Panc1 (cell line): ENCODE data around the gene HSD17B11. TPM values are rescaled to one million over a fixed set of nuclear protein-coding genes. Genes with fewer than 3 reads are reported as not detected.
"Not testable (repeated sequence)": the region's sequence is repeated elsewhere in the genome, so short reads cannot be mapped to it uniquely, and the experiment has no call there.

Experiments
- ATAC-seq: fragments of 200-7000 bp; cut with Tn5 transposase; 2 replicates; pipeline ENCODE4 v1.9.1; 2020; ENCODE audit warnings: mild to moderate bottlenecking, moderate library complexity
- BruUV-seq: library from RNA; stranded (reverse); fragments of 400-500 nt; replicated peaks from 2 replicates; lab custom pipeline; 2021; lab: Mats Ljungman, UMichigan
- CTCF ChIA-PET: fragments of 300-600 bp; sonication (Branson Sonifier 250); formaldehyde crosslinking; loops from one replicate; lab custom pipeline; 2022; ENCODE audit warnings: antibody characterized with exemption; lab: Charles Lee
- POLR2A ChIA-PET: fragments of 300-600 bp; sonication (Branson Sonifier 250); formaldehyde crosslinking; loops from one replicate; lab custom pipeline; 2022; ENCODE audit warnings: antibody characterized with exemption; lab: Charles Lee
- DNase-seq: peaks from one replicate; pipeline ENCODE4 v3.0.0-alpha.2; 2010; ENCODE audit warnings: low read depth, low spot score
- H3K27ac ChIP-seq: 2 replicates; pipeline ENCODE4 v1.5.1; 2011; ENCODE audit warnings: mild to moderate bottlenecking, low read length, inconsistent platforms
- H3K27me3 ChIP-seq: fragments of 200-500 bp; sonication (Bioruptor generic); 2 replicates; pipeline ENCODE4 v1.6.0; 2014; ENCODE audit warnings: low read length, inconsistent platforms; ENCODE audit not compliant: control insufficient read depth, insufficient read depth
- H3K36me3 ChIP-seq: fragments of 200-500 bp; sonication (Bioruptor generic); 2 replicates; pipeline ENCODE4 v1.5.1; 2014; ENCODE audit warnings: inconsistent platforms, mild to moderate bottlenecking, low read length, moderate library complexity; ENCODE audit not compliant: control insufficient read depth, insufficient read depth
- H3K4me1 ChIP-seq: 2 replicates; pipeline ENCODE4 v1.5.1; 2011; ENCODE audit warnings: inconsistent platforms, mild to moderate bottlenecking, low read length, moderate library complexity; ENCODE audit not compliant: control insufficient read depth, insufficient read depth
- H3K4me3 ChIP-seq, 2 experiments: 2 replicates each; pipeline ENCODE4 v1.5.1; 2011 to 2012; ENCODE audit warnings: low read depth in 2 of 2, low read length in 2 of 2, mild to moderate bottlenecking in 2 of 2, inconsistent platforms in 1 of 2, moderate library complexity in 1 of 2
- H3K9me3 ChIP-seq: fragments of 200-500 bp; sonication (Bioruptor generic); 2 replicates; pipeline ENCODE4 v1.5.1; 2014; ENCODE audit warnings: low read depth, mild to moderate bottlenecking, inconsistent platforms, low read length, moderate library complexity; ENCODE audit not compliant: control insufficient read depth, insufficient read depth
- CTCF ChIP-seq: fragments of 450-650 bp; IDR thresholded peaks from 2 replicates; pipeline ENCODE4 v1.5.1; 2017; ENCODE audit warnings: mild to moderate bottlenecking
- POLR2AphosphoS5 ChIP-seq: IDR thresholded peaks from 2 replicates; pipeline ENCODE4 v1.6.1; 2012; ENCODE audit warnings: mild to moderate bottlenecking, low read depth, low read length, moderate library complexity
- REST ChIP-seq, 2 experiments: IDR thresholded peaks; 2 replicates each; pipeline ENCODE4 v1.6.1; 2011 to 2012; ENCODE audit warnings: low read depth in 2 of 2, control low read depth in 1 of 2, low read length in 1 of 2, mild to moderate bottlenecking in 1 of 2, moderate library complexity in 1 of 2; ENCODE audit not compliant: insufficient read depth in 1 of 2
- SIN3A ChIP-seq: IDR thresholded peaks from 2 replicates; pipeline ENCODE4 v1.6.1; 2012; ENCODE audit warnings: low read depth, mild to moderate bottlenecking, low read length, moderate library complexity, borderline replicate concordance; ENCODE audit not compliant: insufficient read depth
- TCF7L2 ChIP-seq: IDR thresholded peaks from 2 replicates; pipeline ENCODE4 v1.6.1; 2011; ENCODE audit warnings: mild to moderate bottlenecking, low read depth, low read length, inconsistent platforms
- in situ Hi-C: cut with HindIII; loops from 2 replicates; pipeline ENCODE4 v1.10.0; 2016; ENCODE audit warnings: low sequenced_read_pairs, low pct_unique_long_range_greater_than_20kb
- intact Hi-C: fragments of 100-400 bp; cut with micrococcal nuclease; formaldehyde crosslinking; loops from one replicate; pipeline ENCODE4 v1.10.0; 2022; ENCODE audit not compliant: unreplicated experiment
- total RNA-seq: library from RNA; stranded (reverse); gene quantifications from one replicate; pipeline ENCODE4 v1.2.1, GENCODE V29; 2021; ENCODE audit not compliant: unreplicated experiment

The HSD17B11 gene
- total RNA-seq, 1 experiment from 2014 or later: 34.9 TPM

- H3K36me3 ChIP-seq: no peaks in the 10 kb centered on the region
- H3K9me3 ChIP-seq: no peaks in the 10 kb centered on the region
- DNase-seq (no peak), ATAC-seq (no peak)
- in situ Hi-C loops (no loop called here), intact Hi-C loops (no loop called here)
- POLR2A ChIA-PET: no interaction called here
- H3K4me3 ChIP-seq: no peak overlapping the region
- CTCF ChIA-PET: no interaction called here
- no peaks in the 10 kb centered on the region for H3K27me3 ChIP-seq
- no peaks in the 10 kb centered on the region for H3K4me1 ChIP-seq
- no peak overlapping the region for H3K27ac ChIP-seq
- BruUV-seq: no TSS peak
- TF ChIP-seq SIN3A (no peak), CTCF (no peak), POLR2AphosphoS5 (no peak), REST (IDR thresholded peaks at IDR 0.05; ENCODE audit: insufficient read depth in 1 of 2, low read depth in 2 of 2, low read length in 1 of 2) (no peak), TCF7L2 (no peak)
These were observed 9.0 kb upstream of the HSD17B11 start for GRCh38 chr4:87399954-87400353.

DNA sequence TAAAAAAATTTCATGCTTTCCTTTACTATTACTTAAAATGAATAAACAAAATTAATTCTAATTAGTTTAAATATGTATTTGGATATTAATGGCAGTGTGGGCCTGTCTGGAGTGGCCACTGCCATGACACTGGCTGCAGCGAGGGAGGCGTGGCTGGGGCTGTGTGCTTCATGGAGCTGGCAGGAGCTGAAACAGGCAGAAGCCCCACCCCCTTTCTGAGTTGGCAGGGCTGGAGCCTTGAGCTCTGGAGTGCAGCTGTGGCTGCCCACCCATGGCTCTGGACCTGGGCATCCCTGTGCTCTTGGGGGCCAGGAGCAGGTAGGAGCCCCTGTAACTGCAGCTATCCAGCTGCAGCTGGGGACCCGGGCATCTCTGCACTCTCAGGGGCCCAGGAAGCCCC, 8.2 kb upstream of the HSD17B11 start:
- Histone ChIP-seq H3K4me3 (no peak overlapping the region), H3K27me3 (no peaks in the 10 kb centered on the region), H3K27ac (no peak overlapping the region), H3K9me3 (no peaks in the 10 kb centered on the region), H3K4me1 (no peaks in the 10 kb centered on the region), H3K36me3 (no peaks in the 10 kb centered on the region)
- TF ChIP-seq TCF7L2: no peak
- TF ChIP-seq POLR2AphosphoS5: no peak
- no peak for TF ChIP-seq CTCF
- no peak for TF ChIP-seq REST (IDR thresholded peaks at IDR 0.05; ENCODE audit: insufficient read depth in 1 of 2, low read depth in 2 of 2, low read length in 1 of 2)
- TF ChIP-seq SIN3A: no peak
- BruUV-seq: no TSS peak
- in situ Hi-C loops (no loop called here), intact Hi-C loops (no loop called here)
- POLR2A ChIA-PET: no interaction called here
- no peak for ATAC-seq
- CTCF ChIA-PET: no interaction called here
- no peak for DNase-seq

DNA sequence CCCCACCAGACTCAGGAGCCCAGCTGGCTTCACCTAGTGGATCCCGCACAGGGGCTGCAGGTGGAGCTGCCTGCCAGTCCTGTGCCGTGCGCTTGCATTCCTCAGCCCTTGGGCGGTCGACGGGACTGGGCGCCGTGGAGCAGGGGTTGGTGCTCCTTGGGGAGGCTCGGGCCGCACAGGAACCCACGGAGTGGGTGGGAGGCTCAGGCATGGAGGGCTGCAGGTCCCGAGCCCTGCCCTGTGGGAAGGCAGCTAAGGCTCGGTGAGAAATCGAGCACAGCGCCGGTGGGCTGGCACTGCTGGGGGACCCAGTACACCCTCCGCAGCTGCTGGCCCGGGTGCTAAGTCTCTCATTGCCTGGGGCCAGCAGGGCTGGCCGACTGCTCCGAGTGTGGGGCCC, 4.9 kb upstream of the HSD17B11 start:
- H3K36me3 ChIP-seq, intact Hi-C loops, BruUV-seq, H3K27ac ChIP-seq, H3K4me1 ChIP-seq, DNase-seq, H3K27me3 ChIP-seq, H3K9me3 ChIP-seq, CTCF ChIA-PET, ATAC-seq, in situ Hi-C loops, POLR2A ChIA-PET, H3K4me3 ChIP-seq: not testable (repeated sequence)

DNA sequence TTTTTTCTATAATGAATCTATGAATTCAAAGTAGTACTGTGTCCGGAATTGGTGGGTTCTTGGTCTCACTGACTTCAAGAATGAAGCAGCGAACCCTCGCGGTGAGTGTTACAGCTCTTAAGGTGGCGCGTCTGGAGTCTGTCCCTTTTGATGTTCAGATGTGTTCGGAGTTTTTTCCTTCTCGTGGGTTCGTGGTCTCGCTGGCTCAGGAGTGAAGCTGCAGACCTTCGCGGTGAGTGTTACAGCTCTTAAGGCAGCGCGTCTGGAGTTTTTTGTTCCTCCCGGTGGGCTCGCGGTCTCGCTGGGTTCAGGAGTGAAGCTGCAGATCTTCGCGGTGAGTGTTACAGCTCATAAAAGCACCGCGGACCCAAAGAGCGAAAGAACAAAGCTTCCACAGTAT, 4.1 kb upstream of the HSD17B11 start:
- BruUV-seq, POLR2A ChIA-PET, CTCF ChIA-PET, H3K36me3 ChIP-seq, intact Hi-C loops, in situ Hi-C loops, H3K4me3 ChIP-seq, H3K9me3 ChIP-seq, DNase-seq, H3K27me3 ChIP-seq, ATAC-seq, H3K27ac ChIP-seq, H3K4me1 ChIP-seq: not testable (repeated sequence)
